ENCODE results near the gene SGPL1. TPM values are rescaled to one million over a fixed set of nuclear protein-coding genes. Genes with fewer than 3 reads are reported as not detected.

The SGPL1 gene
- total RNA-seq, 1 donor from 2014 or later = 51.5 TPM

- Histone ChIP-seq H3K36me3 (no peaks in the 10 kb centered on the region), H3K4me2 (no peak overlapping the region), H3K27ac (no peak overlapping the region), H3K4me1 (no peaks in the 10 kb centered on the region), H4K20me1 (ENCODE audit: low read depth) (peaks cover 14% of the 10 kb centered on the region), H3K4me3 (no peak overlapping the region), H3K27me3 (no peaks in the 10 kb centered on the region), H2AFZ (replicated peaks) (no peak overlapping the region), H3K9me3 (ENCODE audit: low read depth) (no peaks in the 10 kb centered on the region), H3K79me2 (ENCODE audit: low read depth) (peaks cover 58% of the 10 kb centered on the region), H3K9ac (no peak overlapping the region), H3F3A (ENCODE audit: low read depth) (no peaks in the 10 kb centered on the region)
- Mint-ChIP-seq H3K27ac (no peak overlapping the region), H3K27me3 (ENCODE audit: insufficient read depth, low read depth) (no peaks in the 10 kb centered on the region), H3K4me3 (no peak overlapping the region), H3K36me3 (peaks cover 37% of the 10 kb centered on the region), H3K9me3 (peaks cover 9% of the 10 kb centered on the region), H3K4me1 (no peaks in the 10 kb centered on the region)
- TF ChIP-seq, protein P1, sequence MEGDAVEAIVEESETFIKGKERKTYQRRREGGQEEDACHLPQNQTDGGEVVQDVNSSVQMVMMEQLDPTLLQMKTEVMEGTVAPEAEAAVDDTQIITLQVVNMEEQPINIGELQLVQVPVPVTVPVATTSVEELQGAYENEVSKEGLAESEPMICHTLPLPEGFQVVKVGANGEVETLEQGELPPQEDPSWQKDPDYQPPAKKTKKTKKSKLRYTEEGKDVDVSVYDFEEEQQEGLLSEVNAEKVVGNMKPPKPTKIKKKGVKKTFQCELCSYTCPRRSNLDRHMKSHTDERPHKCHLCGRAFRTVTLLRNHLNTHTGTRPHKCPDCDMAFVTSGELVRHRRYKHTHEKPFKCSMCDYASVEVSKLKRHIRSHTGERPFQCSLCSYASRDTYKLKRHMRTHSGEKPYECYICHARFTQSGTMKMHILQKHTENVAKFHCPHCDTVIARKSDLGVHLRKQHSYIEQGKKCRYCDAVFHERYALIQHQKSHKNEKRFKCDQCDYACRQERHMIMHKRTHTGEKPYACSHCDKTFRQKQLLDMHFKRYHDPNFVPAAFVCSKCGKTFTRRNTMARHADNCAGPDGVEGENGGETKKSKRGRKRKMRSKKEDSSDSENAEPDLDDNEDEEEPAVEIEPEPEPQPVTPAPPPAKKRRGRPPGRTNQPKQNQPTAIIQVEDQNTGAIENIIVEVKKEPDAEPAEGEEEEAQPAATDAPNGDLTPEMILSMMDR (IDR thresholded peaks at IDR 0.05) = no peak
- no peak for TF ChIP-seq EZH2phosphoT487 (IDR thresholded peaks at IDR 0.05)
- no peak for TF ChIP-seq EZH2 (IDR thresholded peaks at IDR 0.05)
- DNase-seq (ENCODE audit: low spot score) = no peak
Measured at GRCh38 chr10:70834021-70834420, 18.3 kb downstream of the SGPL1 start.

DNA sequence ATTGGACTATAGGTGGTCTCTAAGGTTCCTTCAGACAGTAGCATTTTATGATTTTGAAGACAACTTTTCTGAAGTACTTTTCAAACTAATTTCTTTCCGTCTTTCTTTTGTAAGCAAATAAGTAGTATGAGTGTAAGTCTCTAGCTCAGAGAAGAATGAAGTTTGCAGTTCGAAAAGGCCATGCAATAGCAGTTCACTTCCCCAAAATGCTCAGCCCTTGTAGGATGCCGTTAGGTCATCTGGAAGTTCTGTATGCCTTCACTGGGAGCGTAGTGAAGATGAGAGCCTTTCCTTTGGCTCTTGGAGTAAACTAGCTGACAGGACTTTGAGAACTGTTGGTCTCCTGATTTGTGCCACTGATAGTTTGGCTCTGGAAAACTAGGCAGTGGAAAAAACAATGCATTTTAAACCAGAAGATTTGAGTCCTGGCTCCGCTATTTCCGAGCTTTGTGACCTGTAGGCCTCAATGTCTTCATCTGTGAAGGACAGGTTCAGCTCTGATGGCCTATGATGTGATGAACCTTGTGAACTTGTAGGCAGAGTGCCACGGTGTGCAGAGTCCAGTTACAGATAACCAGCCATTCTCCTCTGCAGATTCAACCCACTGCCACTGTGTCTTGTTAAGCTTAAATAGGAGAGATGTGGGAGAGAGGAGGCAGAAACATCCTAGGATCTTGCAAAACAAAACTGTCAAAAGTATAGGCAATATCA is 18.8 kb downstream of the SGPL1 start:
- no peak overlapping the region for H3K27ac ChIP-seq
- H3K27me3 ChIP-seq = no peaks in the 10 kb centered on the region
- H3K9me3 ChIP-seq (ENCODE audit: low read depth) = no peaks in the 10 kb centered on the region
- H3K79me2 ChIP-seq (ENCODE audit: low read depth) = peaks cover 58% of the 10 kb centered on the region
- H3K4me1 ChIP-seq = no peaks in the 10 kb centered on the region
- H3F3A ChIP-seq (ENCODE audit: low read depth) = no peaks in the 10 kb centered on the region
- no peak overlapping the region for H3K4me3 ChIP-seq
- Mint-ChIP-seq H3K4me3 (no peak overlapping the region), H3K27me3 (ENCODE audit: insufficient read depth, low read depth) (no peaks in the 10 kb centered on the region), H3K27ac (no peak overlapping the region), H3K9me3 (peaks cover 9% of the 10 kb centered on the region), H3K4me1 (no peaks in the 10 kb centered on the region), H3K36me3 (peaks cover 34% of the 10 kb centered on the region)
- DNase-seq (ENCODE audit: low spot score) = no peak
- H4K20me1 ChIP-seq (ENCODE audit: low read depth) = peaks cover 8% of the 10 kb centered on the region
- no peak overlapping the region for H2AFZ ChIP-seq (replicated peaks)
- TF ChIP-seq EZH2 (IDR thresholded peaks at IDR 0.05) (no peak), EZH2phosphoT487 (IDR thresholded peaks at IDR 0.05) (no peak)
- TF ChIP-seq, protein P1 (IDR thresholded peaks at IDR 0.05) = no peak
- H3K36me3 ChIP-seq = no peaks in the 10 kb centered on the region
- no peak overlapping the region for H3K4me2 ChIP-seq
- no peak overlapping the region for H3K9ac ChIP-seq

- peaks cover 64% of the 10 kb centered on the region for H3K79me2 ChIP-seq (ENCODE audit: low read depth)
- no peaks in the 10 kb centered on the region for H3K36me3 ChIP-seq
Measured at GRCh38 chr10:70836319-70836718, 20.6 kb downstream of the SGPL1 start.

More at GRCh38 chr10:70836319-70836718, 20.6 kb downstream of the SGPL1 start:
- no peak overlapping the region for H3K4me3 ChIP-seq
- no peaks in the 10 kb centered on the region for H3K4me1 ChIP-seq
- H3K27me3 ChIP-seq = no peaks in the 10 kb centered on the region
- H3K4me3 Mint-ChIP-seq = no peak overlapping the region
- TF ChIP-seq EZH2 (IDR thresholded peaks at IDR 0.05) (no peak), EZH2phosphoT487 (IDR thresholded peaks at IDR 0.05) (no peak)
- TF ChIP-seq, protein P1 (IDR thresholded peaks at IDR 0.05) = no peak
- H4K20me1 ChIP-seq (ENCODE audit: low read depth) = peaks cover 11% of the 10 kb centered on the region
- H3K27ac ChIP-seq = no peak overlapping the region
- no peaks in the 10 kb centered on the region for H3F3A ChIP-seq (ENCODE audit: low read depth)
- H3K4me2 ChIP-seq = no peak overlapping the region
- H2AFZ ChIP-seq (replicated peaks) = no peak overlapping the region
- DNase-seq (ENCODE audit: low spot score) = no peak
- H3K27ac Mint-ChIP-seq = no peak overlapping the region
- no peaks in the 10 kb centered on the region for H3K9me3 ChIP-seq (ENCODE audit: low read depth)
- H3K36me3 Mint-ChIP-seq = peaks cover 31% of the 10 kb centered on the region
- H3K9me3 Mint-ChIP-seq = peaks cover 9% of the 10 kb centered on the region
- no peaks in the 10 kb centered on the region for H3K27me3 Mint-ChIP-seq (ENCODE audit: insufficient read depth, low read depth)
- no peaks in the 10 kb centered on the region for H3K4me1 Mint-ChIP-seq
- H3K9ac ChIP-seq = no peak overlapping the region

Data from neural progenitor cell (in vitro differentiated cells).